Activated B cell treated with CpG ODN at 0.5 μM for 24 hours (primary cell): Measurements from ENCODE around the gene KCNE1. TPM values are rescaled to one million over a fixed set of nuclear protein-coding genes. Genes with fewer than 3 reads are reported as not detected.
"Not testable (repeated sequence)": the region's sequence is repeated elsewhere in the genome, so short reads cannot be mapped to it uniquely, and the experiment has no call there.

Experiments
- ATAC-seq: fragments of 200-7000 bp; cut with Tn5 transposase; one replicate; pipeline ENCODE4 v1.10.0; 2021; ENCODE audit warnings: low read depth, mild to moderate bottlenecking, moderate library complexity
- CTCF ChIA-PET: fragments of 350-600 bp; sonication (Branson Sonifier 250); formaldehyde crosslinking; loops from one replicate; lab custom pipeline; 2021; ENCODE audit warnings: antibody characterized with exemption; lab: Charles Lee
- POLR2A ChIA-PET: fragments of 350-600 bp; sonication (Branson Sonifier 250); formaldehyde crosslinking; loops from one replicate; lab custom pipeline; 2021; ENCODE audit warnings: antibody characterized with exemption; lab: Charles Lee
- DNase-seq: peaks from one replicate; pipeline ENCODE4 v3.0.0; 2022
- H3K27ac Mint-ChIP-seq: one replicate; pipeline ENCODE4 v1.8.0; 2020; ENCODE audit warnings: mixed read lengths
- H3K27me3 Mint-ChIP-seq: one replicate; pipeline ENCODE4 v1.8.0; 2021; ENCODE audit warnings: mixed read lengths
- H3K36me3 Mint-ChIP-seq: one replicate; pipeline ENCODE4 v1.8.0; 2021; ENCODE audit warnings: low read depth, mixed read lengths
- H3K4me1 Mint-ChIP-seq: one replicate; pipeline ENCODE4 v1.8.0; 2021; ENCODE audit warnings: mixed read lengths
- H3K4me3 Mint-ChIP-seq: one replicate; pipeline ENCODE4 v1.8.0; 2020; ENCODE audit warnings: mild to moderate bottlenecking, mixed read lengths
- H3K9me3 Mint-ChIP-seq: one replicate; pipeline ENCODE4 v1.8.0; 2020; ENCODE audit warnings: mixed read lengths
- intact Hi-C: fragments of 100-400 bp; cut with micrococcal nuclease; formaldehyde crosslinking; loops from one replicate; pipeline ENCODE4 v1.15.1; 2024
- total RNA-seq: library from RNA; stranded (reverse); gene quantifications from 2 replicates; pipeline ENCODE4 v1.2.3, GENCODE V29; 2022
- TF ChIP-seq, protein P1 (sequence below): fragments of 200-600 bp; IDR thresholded peaks from one replicate; pipeline ENCODE4 v1.8.0; 2022; ENCODE audit warnings: antibody characterized with exemption, mild to moderate bottlenecking

KCNE1 gene
- total RNA-seq, 1 donor from 2014 or later = not detected

DNA sequence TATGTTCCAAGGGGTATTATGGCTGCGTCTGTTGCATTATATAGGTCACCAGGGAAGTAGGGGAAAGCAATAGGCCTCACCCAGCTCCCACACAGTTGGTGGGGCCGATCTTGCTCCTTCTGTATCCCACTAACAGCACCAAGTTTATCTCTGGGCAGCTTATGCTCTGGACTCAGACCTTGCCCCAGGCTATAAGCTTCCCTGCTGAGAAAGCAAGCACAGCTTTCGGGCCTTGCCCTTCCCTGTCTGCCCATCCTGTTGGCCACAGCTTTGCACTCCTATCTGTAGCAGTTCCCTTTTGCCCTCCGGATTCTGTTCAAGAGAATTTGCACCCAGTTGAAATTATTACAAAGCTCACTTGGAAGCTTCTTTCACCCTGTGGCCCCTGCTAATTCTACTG is 12.9 kb downstream of the KCNE1 start:
- no peaks in the 10 kb centered on the region for H3K4me1 Mint-ChIP-seq
- intact Hi-C loops = no loop called here
- CTCF ChIA-PET = no interaction called here
- H3K27ac Mint-ChIP-seq = no peak overlapping the region
- H3K27me3 Mint-ChIP-seq = peaks cover 10% of the 10 kb centered on the region
- DNase-seq (no peak), ATAC-seq (no peak)
- no peak overlapping the region for H3K4me3 Mint-ChIP-seq
- peaks cover 26% of the 10 kb centered on the region for H3K9me3 Mint-ChIP-seq
- POLR2A ChIA-PET = no interaction called here
- H3K36me3 Mint-ChIP-seq = no peaks in the 10 kb centered on the region
- TF ChIP-seq, protein P1, sequence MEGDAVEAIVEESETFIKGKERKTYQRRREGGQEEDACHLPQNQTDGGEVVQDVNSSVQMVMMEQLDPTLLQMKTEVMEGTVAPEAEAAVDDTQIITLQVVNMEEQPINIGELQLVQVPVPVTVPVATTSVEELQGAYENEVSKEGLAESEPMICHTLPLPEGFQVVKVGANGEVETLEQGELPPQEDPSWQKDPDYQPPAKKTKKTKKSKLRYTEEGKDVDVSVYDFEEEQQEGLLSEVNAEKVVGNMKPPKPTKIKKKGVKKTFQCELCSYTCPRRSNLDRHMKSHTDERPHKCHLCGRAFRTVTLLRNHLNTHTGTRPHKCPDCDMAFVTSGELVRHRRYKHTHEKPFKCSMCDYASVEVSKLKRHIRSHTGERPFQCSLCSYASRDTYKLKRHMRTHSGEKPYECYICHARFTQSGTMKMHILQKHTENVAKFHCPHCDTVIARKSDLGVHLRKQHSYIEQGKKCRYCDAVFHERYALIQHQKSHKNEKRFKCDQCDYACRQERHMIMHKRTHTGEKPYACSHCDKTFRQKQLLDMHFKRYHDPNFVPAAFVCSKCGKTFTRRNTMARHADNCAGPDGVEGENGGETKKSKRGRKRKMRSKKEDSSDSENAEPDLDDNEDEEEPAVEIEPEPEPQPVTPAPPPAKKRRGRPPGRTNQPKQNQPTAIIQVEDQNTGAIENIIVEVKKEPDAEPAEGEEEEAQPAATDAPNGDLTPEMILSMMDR = no peak

DNA sequence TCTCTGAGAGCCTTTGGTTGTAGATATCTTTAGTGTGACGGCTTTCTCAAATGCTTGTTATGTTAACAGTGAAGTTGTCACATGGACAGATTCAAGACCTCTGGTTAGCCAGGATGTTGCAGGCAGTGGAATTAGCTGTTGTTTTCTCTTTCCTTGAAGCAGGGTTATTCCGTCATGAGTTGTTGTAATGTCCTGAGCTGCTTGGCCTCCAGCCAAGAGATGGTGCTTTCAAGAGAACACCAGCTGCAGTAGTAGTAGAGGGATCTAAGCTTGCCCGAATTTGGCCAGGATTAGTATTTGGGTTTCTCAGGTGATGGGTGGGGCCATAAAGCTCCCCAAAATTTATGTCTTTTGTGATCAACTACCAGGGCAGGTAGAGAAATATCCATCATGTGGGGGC is 13.4 kb downstream of the KCNE1 start:
- CTCF ChIA-PET = no interaction called here
- intact Hi-C loops = no loop called here
- H3K4me3 Mint-ChIP-seq = no peak overlapping the region
- peaks cover 10% of the 10 kb centered on the region for H3K27me3 Mint-ChIP-seq
- no peaks in the 10 kb centered on the region for H3K4me1 Mint-ChIP-seq
- no peak for ATAC-seq
- H3K9me3 Mint-ChIP-seq = peaks cover 26% of the 10 kb centered on the region
- POLR2A ChIA-PET = no interaction called here
- DNase-seq = no peak
- TF ChIP-seq, protein P1 = no peak
- no peak overlapping the region for H3K27ac Mint-ChIP-seq
- no peaks in the 10 kb centered on the region for H3K36me3 Mint-ChIP-seq

- H3K27ac Mint-ChIP-seq, H3K36me3 Mint-ChIP-seq, POLR2A ChIA-PET, H3K9me3 Mint-ChIP-seq, ATAC-seq, DNase-seq, H3K4me3 Mint-ChIP-seq, H3K4me1 Mint-ChIP-seq, intact Hi-C loops, H3K27me3 Mint-ChIP-seq, CTCF ChIA-PET: not testable (repeated sequence)
These were observed 28.2 kb downstream of the KCNE1 start for GRCh38 chr21:34483854-34484253.

DNA sequence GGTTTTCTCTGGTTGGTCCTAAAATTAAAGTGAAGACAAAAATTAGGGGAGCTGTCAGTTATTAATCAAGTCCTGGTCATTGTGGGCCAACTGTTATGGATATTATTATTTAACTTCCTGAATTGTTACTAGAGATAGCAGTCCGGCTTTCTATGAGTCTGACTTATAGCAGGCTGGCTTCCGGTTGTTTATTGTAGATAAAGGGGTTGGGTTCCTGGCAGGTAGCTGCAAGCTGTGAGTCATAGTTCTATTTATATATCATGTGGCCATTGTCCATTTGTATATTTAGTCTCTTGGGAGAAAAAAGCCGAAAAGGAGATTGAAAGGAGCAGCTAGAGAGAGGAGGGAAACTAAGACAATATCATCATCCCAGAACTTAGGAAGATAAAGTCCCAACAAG is 28.6 kb downstream of the KCNE1 start:
- H3K4me3 Mint-ChIP-seq, H3K9me3 Mint-ChIP-seq, DNase-seq, H3K27me3 Mint-ChIP-seq, ATAC-seq, H3K36me3 Mint-ChIP-seq, H3K4me1 Mint-ChIP-seq, POLR2A ChIA-PET, H3K27ac Mint-ChIP-seq, intact Hi-C loops, CTCF ChIA-PET: not testable (repeated sequence)

GRCh38 chr21:34467333-34467732 is 44.7 kb downstream of the KCNE1 start:
- intact Hi-C loops, H3K36me3 Mint-ChIP-seq, DNase-seq, H3K27me3 Mint-ChIP-seq, H3K9me3 Mint-ChIP-seq, CTCF ChIA-PET, H3K4me1 Mint-ChIP-seq, POLR2A ChIA-PET, ATAC-seq, H3K4me3 Mint-ChIP-seq, H3K27ac Mint-ChIP-seq: not testable (repeated sequence)

GRCh38 chr21:34459426-34459825 is 52.6 kb downstream of the KCNE1 start:
- CTCF ChIA-PET, intact Hi-C loops, DNase-seq, H3K9me3 Mint-ChIP-seq, H3K27ac Mint-ChIP-seq, POLR2A ChIA-PET, H3K27me3 Mint-ChIP-seq, ATAC-seq, H3K36me3 Mint-ChIP-seq, H3K4me3 Mint-ChIP-seq, H3K4me1 Mint-ChIP-seq: not testable (repeated sequence)

GRCh38 chr21:34458266-34458665 is 53.7 kb downstream of the KCNE1 start:
- ATAC-seq, intact Hi-C loops, H3K9me3 Mint-ChIP-seq, H3K27ac Mint-ChIP-seq, H3K36me3 Mint-ChIP-seq, H3K4me1 Mint-ChIP-seq, H3K4me3 Mint-ChIP-seq, POLR2A ChIA-PET, H3K27me3 Mint-ChIP-seq, CTCF ChIA-PET, DNase-seq: not testable (repeated sequence)

DNA sequence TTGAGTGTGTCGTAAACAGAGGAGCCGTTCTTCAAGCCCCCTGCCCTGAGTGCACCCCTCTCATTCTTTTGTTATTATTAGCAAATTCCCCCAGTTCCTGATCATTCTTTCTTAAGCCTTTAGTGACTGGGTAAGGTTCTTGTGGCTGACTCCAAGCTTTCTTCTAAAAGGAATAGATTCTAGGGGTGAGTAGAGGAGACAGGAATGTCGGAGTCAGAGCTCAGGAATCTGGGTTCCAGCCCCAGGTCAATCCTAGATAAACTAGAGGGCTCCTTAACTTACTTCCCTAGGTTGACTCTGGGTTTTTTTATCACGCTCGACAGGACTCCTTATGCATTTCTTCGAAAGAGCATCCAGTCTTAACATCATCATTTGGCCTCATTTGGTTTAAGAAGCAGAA is 55.8 kb downstream of the KCNE1 start:
- H3K36me3 Mint-ChIP-seq, CTCF ChIA-PET: not testable (repeated sequence)

GRCh38 chr21:34455628-34456027 is 56.4 kb downstream of the KCNE1 start:
- H3K27ac Mint-ChIP-seq, intact Hi-C loops, H3K9me3 Mint-ChIP-seq, H3K36me3 Mint-ChIP-seq, POLR2A ChIA-PET, DNase-seq, CTCF ChIA-PET, ATAC-seq, H3K4me3 Mint-ChIP-seq, H3K4me1 Mint-ChIP-seq, H3K27me3 Mint-ChIP-seq: not testable (repeated sequence)

More for the DNA sequence above, 55.8 kb downstream of the KCNE1 start:
- intact Hi-C loops, H3K9me3 Mint-ChIP-seq, H3K27ac Mint-ChIP-seq, POLR2A ChIA-PET, DNase-seq, ATAC-seq, H3K27me3 Mint-ChIP-seq, H3K4me3 Mint-ChIP-seq, H3K4me1 Mint-ChIP-seq: not testable (repeated sequence)

- H3K9me3 Mint-ChIP-seq, POLR2A ChIA-PET, H3K27ac Mint-ChIP-seq, intact Hi-C loops, H3K27me3 Mint-ChIP-seq, ATAC-seq, H3K4me1 Mint-ChIP-seq, H3K36me3 Mint-ChIP-seq, H3K4me3 Mint-ChIP-seq, DNase-seq, CTCF ChIA-PET: not testable (repeated sequence)
These were observed 65.0 kb downstream of the KCNE1 start for GRCh38 chr21:34447018-34447417.

DNA sequence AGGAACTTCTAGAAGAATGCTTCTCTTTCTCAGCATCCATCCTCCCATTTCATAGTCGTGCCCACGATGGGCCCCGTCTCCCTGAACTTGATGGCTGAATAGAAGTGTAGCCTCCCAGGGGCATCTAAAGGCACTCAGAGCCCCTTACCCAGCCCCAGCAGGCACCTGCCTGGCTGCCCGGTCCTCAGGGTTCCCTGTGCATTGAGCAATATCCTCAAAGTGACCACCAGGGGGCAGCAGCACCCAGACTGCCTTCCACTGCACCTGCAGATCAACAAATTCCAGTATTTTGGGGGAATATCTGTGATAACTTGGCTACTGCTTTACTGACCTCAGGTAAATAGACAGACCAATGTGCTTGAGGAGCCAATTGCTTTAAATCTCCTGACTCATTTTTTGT is 68.5 kb downstream of the KCNE1 start:
- POLR2A ChIA-PET, H3K4me1 Mint-ChIP-seq, H3K36me3 Mint-ChIP-seq, H3K9me3 Mint-ChIP-seq, H3K27me3 Mint-ChIP-seq, H3K4me3 Mint-ChIP-seq, CTCF ChIA-PET, H3K27ac Mint-ChIP-seq, DNase-seq, intact Hi-C loops, ATAC-seq: not testable (repeated sequence)
